GM21825 (cell line): ENCODE results near the gene GPR35.

ENCODE experiments used
- ATAC-seq: cut with Tn5 transposase; IDR thresholded peaks from one replicate; pipeline ENCODE4 v1.9.1; 2021; ENCODE audit warnings: mild to moderate bottlenecking, moderate library complexity; ENCODE audit not compliant: unreplicated experiment

The GPR35 gene

GRCh38 chr2:240637116-240637900 lies 12.0 kb downstream of the GPR35 start:
- ATAC-seq: no peak

- ATAC-seq: no peak
These were observed 12.6 kb downstream of the GPR35 start for GRCh38 chr2:240637901-240638345.

- ATAC-seq: no peak
These were observed 13.4 kb downstream of the GPR35 start for GRCh38 chr2:240638512-240639160.

GRCh38 chr2:240639566-240639965 lies 14.3 kb downstream of the GPR35 start:
- no peak for ATAC-seq

GRCh38 chr2:240640939-240641338 lies 15.7 kb downstream of the GPR35 start:
- no peak for ATAC-seq

- ATAC-seq: no peak
These were observed 17.0 kb downstream of the GPR35 start for GRCh38 chr2:240642061-240642805.

- ATAC-seq: no peak
These were observed 17.5 kb downstream of the GPR35 start for GRCh38 chr2:240642806-240643092.

- no peak for ATAC-seq
These were observed 18.0 kb downstream of the GPR35 start for GRCh38 chr2:240643093-240643810.

GRCh38 chr2:240643811-240644150 lies 18.5 kb downstream of the GPR35 start:
- no peak for ATAC-seq

GRCh38 chr2:240644171-240644651 lies 18.9 kb downstream of the GPR35 start:
- no peak for ATAC-seq

- no peak for ATAC-seq
These were observed 19.6 kb downstream of the GPR35 start for GRCh38 chr2:240644859-240645301.

GRCh38 chr2:240645346-240645745 lies 20.1 kb downstream of the GPR35 start:
- ATAC-seq: no peak

GRCh38 chr2:240645801-240646175 lies 20.5 kb downstream of the GPR35 start:
- no peak for ATAC-seq

GRCh38 chr2:240646176-240646899 lies 21.1 kb downstream of the GPR35 start:
- ATAC-seq: no peak

GRCh38 chr2:240646900-240647502 lies 21.7 kb downstream of the GPR35 start:
- no peak for ATAC-seq

GRCh38 chr2:240647503-240648154 lies 22.3 kb downstream of the GPR35 start:
- no peak for ATAC-seq

- no peak for ATAC-seq
These were observed 22.9 kb downstream of the GPR35 start for GRCh38 chr2:240648155-240648649.

- ATAC-seq: no peak
These were observed 23.5 kb downstream of the GPR35 start for GRCh38 chr2:240648650-240649275.

- ATAC-seq: no peak
These were observed 24.1 kb downstream of the GPR35 start for GRCh38 chr2:240649331-240649730.
